GM21381 (cell line): ENCODE measurements around the gene CRIP1.

ENCODE experiments used
- ATAC-seq: cut with Tn5 transposase; IDR thresholded peaks from one replicate; pipeline ENCODE4 v1.9.1; 2021; ENCODE audit warnings: mild to moderate bottlenecking, moderate library complexity; ENCODE audit not compliant: unreplicated experiment

CRIP1 gene

GRCh38 chr14:105531088-105531893 lies 44.6 kb downstream of the CRIP1 start:
- no peak for ATAC-seq

GRCh38 chr14:105531894-105532623 lies 45.4 kb downstream of the CRIP1 start:
- ATAC-seq, result no peak

GRCh38 chr14:105532735-105533141 lies 46.1 kb downstream of the CRIP1 start:
- ATAC-seq, result no peak

- no peak for ATAC-seq
These were observed 46.7 kb downstream of the CRIP1 start for GRCh38 chr14:105533391-105533790.

GRCh38 chr14:105533811-105534498 lies 47.3 kb downstream of the CRIP1 start:
- no peak for ATAC-seq

GRCh38 chr14:105534586-105534985 lies 47.9 kb downstream of the CRIP1 start:
- no peak for ATAC-seq

- ATAC-seq, result no peak
These were observed 49.4 kb downstream of the CRIP1 start for GRCh38 chr14:105536051-105536450.

- ATAC-seq, result no peak
These were observed 50.2 kb downstream of the CRIP1 start for GRCh38 chr14:105536691-105537579.

- ATAC-seq, result no peak
These were observed 51.1 kb downstream of the CRIP1 start for GRCh38 chr14:105537580-105538474.
